Spinal cord (tissue), 10 donors: Measurements from ENCODE around the gene CACUL1. TPM values are rescaled to one million over a fixed set of nuclear protein-coding genes. Genes with fewer than 3 reads are reported as not detected.
A peak's percentile ranks its signal among the peaks of the same experiment; 100 is the strongest.
"Not testable (repeated sequence)": the region's sequence is repeated elsewhere in the genome, so short reads cannot be mapped to it uniquely, and the experiment has no call there.

ENCODE experiments used
- DNase-seq, 6 donors: peaks; one replicate each; pipeline versions ENCODE4 v3.0.0 to v3.0.0-alpha.2; 2013 to 2015; ENCODE audit warnings: low spot score in 6 of 6, low read depth in 4 of 6
- H3K27ac ChIP-seq: one replicate; pipeline ENCODE4 v1.5.1; 2013; ENCODE audit warnings: low read depth, low read length, control low read depth
- H3K27me3 ChIP-seq: one replicate; pipeline ENCODE4 v1.6.1; 2013; ENCODE audit warnings: low read length; ENCODE audit not compliant: control insufficient read depth, insufficient read depth
- H3K36me3 ChIP-seq: one replicate; pipeline ENCODE4 v1.6.1; 2013; ENCODE audit warnings: low read length; ENCODE audit not compliant: control insufficient read depth, insufficient read depth
- H3K4me1 ChIP-seq: one replicate; pipeline ENCODE4 v1.6.1; 2013; ENCODE audit warnings: low read length; ENCODE audit not compliant: control insufficient read depth, insufficient read depth
- H3K4me3 ChIP-seq: one replicate; pipeline ENCODE4 v1.5.1; 2013; ENCODE audit warnings: low read depth, low read length, control low read depth
- H3K9me3 ChIP-seq: one replicate; pipeline ENCODE4 v1.6.1; 2013; ENCODE audit warnings: low read length; ENCODE audit not compliant: control insufficient read depth, insufficient read depth
- WGBS: methylation state at CpG from one replicate; pipeline ENCODE4 v1.1.5; 2013; ENCODE audit warnings: missing lambda C conversion rate; ENCODE audit not compliant: insufficient coverage; 5-methylcytosine and 5-hydroxymethylcytosine counted together
- polyA plus RNA-seq, 2 donors: library from polyadenylated mRNA; unstranded; fragments of 120-200 nt; gene quantifications; one replicate each; pipeline ENCODE4 v1.2.1, GENCODE V29; 2013; ENCODE audit not compliant: insufficient read length in 2 of 2
- total RNA-seq, 2 donors: library from RNA; depleted of rRNA in 1 of 2; stranded (reverse); fragments of 120-200 nt in 1 of 2; fragments of >200 nt in 1 of 2; gene quantifications; one replicate each; pipeline versions ENCODE4 v1.2.3 to v1.2.4, GENCODE V29; 2013 to 2014
- donor health status: healthy.

The CACUL1 gene
- total and polyA plus RNA-seq, 4 donors, result 20.1 to 43.5 (median 28.5) TPM

GRCh38 chr10:118672153-118672552 is 82.6 kb downstream of the CACUL1 start:
- no peak for DNase-seq
- H3K9me3 ChIP-seq, result no peaks in the 10 kb centered on the region
- H3K27me3 ChIP-seq, result no peaks in the 10 kb centered on the region
- H3K27ac ChIP-seq, result no peak overlapping the region
- peaks cover 58% of the 10 kb centered on the region for H3K4me1 ChIP-seq
- WGBS, result 61% methylated on average over 3 of the region's 6 CpGs
- no peaks in the 10 kb centered on the region for H3K36me3 ChIP-seq
- no peak overlapping the region for H3K4me3 ChIP-seq

GRCh38 chr10:118671221-118671620 is 83.5 kb downstream of the CACUL1 start:
- not testable (repeated sequence) for H3K27me3 ChIP-seq, DNase-seq, H3K9me3 ChIP-seq, H3K36me3 ChIP-seq, H3K27ac ChIP-seq, H3K4me3 ChIP-seq
- peaks cover 58% of the 10 kb centered on the region for H3K4me1 ChIP-seq
- 68% methylated on average over 3 of the region's 3 CpGs for WGBS

GRCh38 chr10:118670472-118671124 is 84.2 kb downstream of the CACUL1 start:
- Histone ChIP-seq H3K27ac (no peak overlapping the region), H3K4me1 (peaks cover 58% of the 10 kb centered on the region), H3K27me3 (no peaks in the 10 kb centered on the region), H3K36me3 (no peaks in the 10 kb centered on the region), H3K9me3 (no peaks in the 10 kb centered on the region), H3K4me3 (no peak overlapping the region)
- DNase-seq, result peak in 1 of 6 donors; percentile 40
- 55% methylated on average over 10 of the region's 11 CpGs for WGBS

- no CpG with 5 or more reads among the region's 3 CpGs for WGBS
- Histone ChIP-seq H3K36me3 (no peaks in the 10 kb centered on the region), H3K27ac (no peak overlapping the region), H3K27me3 (no peaks in the 10 kb centered on the region), H3K4me3 (no peak overlapping the region), H3K4me1 (peaks cover 58% of the 10 kb centered on the region), H3K9me3 (no peaks in the 10 kb centered on the region)
- DNase-seq, result peak in 1 of 6 donors; percentile 21
These were observed 84.9 kb downstream of the CACUL1 start for GRCh38 chr10:118669835-118670234.

- no peak overlapping the region for H3K4me3 ChIP-seq
- no peaks in the 10 kb centered on the region for H3K9me3 ChIP-seq
- H3K27me3 ChIP-seq, result peaks cover 2% of the 10 kb centered on the region
- 9% methylated on average over 12 of the region's 20 CpGs for WGBS
- H3K36me3 ChIP-seq, result no peaks in the 10 kb centered on the region
- H3K4me1 ChIP-seq, result peaks cover 55% of the 10 kb centered on the region
- DNase-seq, result peak in 5 of 6 donors; percentile 59 to 96 (median 83)
- peak overlapping the region; percentile 49 for H3K27ac ChIP-seq
These were observed 85.6 kb downstream of the CACUL1 start for GRCh38 chr10:118669020-118669791.

GRCh38 chr10:118668228-118668952 is 86.4 kb downstream of the CACUL1 start:
- Histone ChIP-seq H3K36me3 (no peaks in the 10 kb centered on the region), H3K4me1 (peaks cover 48% of the 10 kb centered on the region), H3K27ac (peak overlapping the region; percentile 49), H3K27me3 (peaks cover 4% of the 10 kb centered on the region), H3K4me3 (no peak overlapping the region), H3K9me3 (no peaks in the 10 kb centered on the region)
- DNase-seq, result peak in 2 of 6 donors; percentile 55 to 60
- 44% methylated on average over 8 of the region's 9 CpGs for WGBS

GRCh38 chr10:118667732-118668131 is 87.0 kb downstream of the CACUL1 start:
- 70% methylated on average over 4 of the region's 4 CpGs for WGBS
- no peak for DNase-seq
- Histone ChIP-seq H3K4me1 (peaks cover 42% of the 10 kb centered on the region), H3K27me3 (peaks cover 4% of the 10 kb centered on the region), H3K9me3 (no peaks in the 10 kb centered on the region), H3K4me3 (no peak overlapping the region), H3K27ac (no peak overlapping the region), H3K36me3 (no peaks in the 10 kb centered on the region)

GRCh38 chr10:118666350-118666749 is 88.4 kb downstream of the CACUL1 start:
- WGBS, result 88% methylated on average over 4 of the region's 4 CpGs

GRCh38 chr10:118664321-118664720 is 90.4 kb downstream of the CACUL1 start:
- H3K36me3 ChIP-seq, result no peaks in the 10 kb centered on the region
- H3K27ac ChIP-seq, result no peak overlapping the region
- peaks cover 6% of the 10 kb centered on the region for H3K27me3 ChIP-seq
- no peak overlapping the region for H3K4me3 ChIP-seq
- WGBS, result 64% methylated on average over 4 of the region's 6 CpGs
- peaks cover 2% of the 10 kb centered on the region for H3K9me3 ChIP-seq
- peaks cover 17% of the 10 kb centered on the region for H3K4me1 ChIP-seq
- no peak for DNase-seq

More at GRCh38 chr10:118666350-118666749, 88.4 kb downstream of the CACUL1 start:
- Histone ChIP-seq H3K27ac (no peak overlapping the region), H3K4me1 (peaks cover 35% of the 10 kb centered on the region), H3K36me3 (no peaks in the 10 kb centered on the region), H3K4me3 (no peak overlapping the region), H3K27me3 (peaks cover 6% of the 10 kb centered on the region), H3K9me3 (no peaks in the 10 kb centered on the region)
- DNase-seq, result no peak
